MM.1S (cell line): ENCODE measurements around the gene OPN1MW2.
"Not testable (repeated sequence)": the region's sequence is repeated elsewhere in the genome, so short reads cannot be mapped to it uniquely, and the experiment has no call there.

Source experiments
- DNase-seq: peaks from one replicate; pipeline ENCODE4 v3.0.0-alpha.2; 2015
- H2AFZ ChIP-seq: fragments of 300-600 bp; sonication (generic); 2 replicates; pipeline ENCODE4 v1.6.0; 2016; ENCODE audit warnings: antibody characterized with exemption, low read length
- H3F3A ChIP-seq: fragments of 300-600 bp; sonication (generic); 2 replicates; pipeline ENCODE4 v1.6.1; 2016; ENCODE audit warnings: mild to moderate bottlenecking, antibody characterized with exemption, low read length, moderate library complexity, mixed read lengths; ENCODE audit not compliant: insufficient read depth
- H3K27ac ChIP-seq: fragments of 300-600 bp; sonication (generic); 2 replicates; pipeline ENCODE4 v1.5.1; 2016; ENCODE audit warnings: mild to moderate bottlenecking, low read length
- H3K27me3 ChIP-seq: fragments of 300-600 bp; sonication (generic); replicated peaks from 2 replicates; pipeline ENCODE4 v1.6.0; 2016; ENCODE audit warnings: low read length; ENCODE audit not compliant: insufficient read depth
- H3K36me3 ChIP-seq: fragments of 300-600 bp; sonication (generic); replicated peaks from 2 replicates; pipeline ENCODE4 v1.6.1; 2016; ENCODE audit warnings: mild to moderate bottlenecking, low read length, mixed read lengths; ENCODE audit not compliant: insufficient read depth
- H3K4me1 ChIP-seq: fragments of 300-600 bp; sonication (generic); 2 replicates; pipeline ENCODE4 v1.6.1; 2016; ENCODE audit warnings: low read length, mixed read lengths
- H3K4me2 ChIP-seq: fragments of 300-600 bp; sonication (generic); 2 replicates; pipeline ENCODE4 v1.6.0; 2016; ENCODE audit warnings: low read depth, low read length
- H3K4me3 ChIP-seq: fragments of 300-600 bp; sonication (generic); 2 replicates; pipeline ENCODE4 v1.5.1; 2016; ENCODE audit warnings: low read length, mixed read lengths
- H3K79me2 ChIP-seq: fragments of 300-600 bp; sonication (generic); 2 replicates; pipeline ENCODE4 v1.6.1; 2016; ENCODE audit warnings: mixed run types, low read length, mixed read lengths
- H3K9ac ChIP-seq: fragments of 300-600 bp; sonication (generic); 2 replicates; pipeline ENCODE4 v1.6.1; 2016; ENCODE audit warnings: low read length, mixed read lengths
- H3K9me2 ChIP-seq: fragments of 300-600 bp; sonication (generic); replicated peaks from 2 replicates; pipeline ENCODE4 v1.6.1; 2016; ENCODE audit warnings: mild to moderate bottlenecking, low read length, mixed read lengths; ENCODE audit not compliant: insufficient read depth
- H3K9me3 ChIP-seq: fragments of 300-600 bp; sonication (generic); replicated peaks from 2 replicates; pipeline ENCODE4 v1.6.1; 2016; ENCODE audit warnings: mild to moderate bottlenecking, low read length, mixed read lengths; ENCODE audit not compliant: insufficient read depth
- H4K20me1 ChIP-seq: fragments of 300-600 bp; sonication (generic); 2 replicates; pipeline ENCODE4 v1.6.1; 2016; ENCODE audit warnings: mild to moderate bottlenecking, low read length, moderate library complexity, mixed read lengths; ENCODE audit not compliant: insufficient read depth

OPN1MW2 gene

GRCh38 chrX:154239982-154240503 lies 20.5 kb downstream of the OPN1MW2 start:
- H3K9me3 ChIP-seq, H2AFZ ChIP-seq, H3K4me2 ChIP-seq, H3K27me3 ChIP-seq, H3F3A ChIP-seq, H4K20me1 ChIP-seq, H3K4me1 ChIP-seq, H3K79me2 ChIP-seq, H3K9ac ChIP-seq, H3K36me3 ChIP-seq, DNase-seq, H3K4me3 ChIP-seq, H3K9me2 ChIP-seq, H3K27ac ChIP-seq: not testable (repeated sequence)

GRCh38 chrX:154247377-154248045 lies 28.0 kb downstream of the OPN1MW2 start:
- DNase-seq, H3K36me3 ChIP-seq, H2AFZ ChIP-seq, H3K4me1 ChIP-seq, H3K9me2 ChIP-seq, H3K27ac ChIP-seq, H3K27me3 ChIP-seq, H3K4me3 ChIP-seq, H3K79me2 ChIP-seq, H3K9me3 ChIP-seq, H3K9ac ChIP-seq, H3K4me2 ChIP-seq, H3F3A ChIP-seq, H4K20me1 ChIP-seq: not testable (repeated sequence)

GRCh38 chrX:154248076-154248475 lies 28.5 kb downstream of the OPN1MW2 start:
- H3K79me2 ChIP-seq, H3K4me1 ChIP-seq, H4K20me1 ChIP-seq, H3F3A ChIP-seq, H2AFZ ChIP-seq, H3K36me3 ChIP-seq, H3K4me2 ChIP-seq, H3K4me3 ChIP-seq, H3K9ac ChIP-seq, H3K27ac ChIP-seq, H3K9me2 ChIP-seq, H3K9me3 ChIP-seq, DNase-seq, H3K27me3 ChIP-seq: not testable (repeated sequence)

- H3K27ac ChIP-seq, H4K20me1 ChIP-seq, H3K9me2 ChIP-seq, H2AFZ ChIP-seq, H3K9me3 ChIP-seq, H3K79me2 ChIP-seq, H3K4me1 ChIP-seq, H3K27me3 ChIP-seq, DNase-seq, H3K36me3 ChIP-seq, H3K4me2 ChIP-seq, H3K4me3 ChIP-seq, H3F3A ChIP-seq, H3K9ac ChIP-seq: not testable (repeated sequence)
These were observed 37.7 kb downstream of the OPN1MW2 start, which contains the start of gene OPN1MW3 for GRCh38 chrX:154257282-154257681. OPN1MW3 (plus strand) TSS chrX:154257582; CDS start chrX:154257620, 38 bp downstream.

GRCh38 chrX:154258711-154259110 lies 39.2 kb downstream of the OPN1MW2 start:
- not testable (repeated sequence) for H3K79me2 ChIP-seq, H3F3A ChIP-seq, H3K9ac ChIP-seq, DNase-seq, H3K27ac ChIP-seq, H3K4me1 ChIP-seq, H3K4me3 ChIP-seq, H2AFZ ChIP-seq, H3K36me3 ChIP-seq, H4K20me1 ChIP-seq, H3K9me2 ChIP-seq, H3K27me3 ChIP-seq, H3K9me3 ChIP-seq, H3K4me2 ChIP-seq

- H4K20me1 ChIP-seq, H3K4me3 ChIP-seq, H3K4me1 ChIP-seq, H3K9me2 ChIP-seq, H3K79me2 ChIP-seq, H3K27ac ChIP-seq, H3F3A ChIP-seq, H3K9me3 ChIP-seq, H3K4me2 ChIP-seq, H2AFZ ChIP-seq, DNase-seq, H3K36me3 ChIP-seq, H3K9ac ChIP-seq, H3K27me3 ChIP-seq: not testable (repeated sequence)
These were observed 43.5 kb downstream of the OPN1MW2 start for GRCh38 chrX:154263072-154263471.

- not testable (repeated sequence) for H3K36me3 ChIP-seq, H3F3A ChIP-seq
These were observed 49.7 kb downstream of the OPN1MW2 start for GRCh38 chrX:154269245-154269644.

More at GRCh38 chrX:154269245-154269644, 49.7 kb downstream of the OPN1MW2 start:
- H3K27me3 ChIP-seq, H3K4me1 ChIP-seq, H4K20me1 ChIP-seq, H3K4me3 ChIP-seq, H3K27ac ChIP-seq, H3K4me2 ChIP-seq, H3K9me3 ChIP-seq, H3K9me2 ChIP-seq, DNase-seq, H3K9ac ChIP-seq, H3K79me2 ChIP-seq, H2AFZ ChIP-seq: not testable (repeated sequence)
